Measurements from ENCODE around the gene RABAC1. TPM values are rescaled to one million over a fixed set of nuclear protein-coding genes. Genes with fewer than 3 reads are reported as not detected.
A peak's percentile ranks its signal among the peaks of the same experiment; 100 is the strongest.
"Not testable (repeated sequence)": the region's sequence is repeated elsewhere in the genome, so short reads cannot be mapped to it uniquely, and the experiment has no call there.

Gene RABAC1
- total RNA-seq, 2 experiments from 2014 or later = 85.3 to 87.3 TPM

GRCh38 chr19:41919948-41920712 is 39.0 kb downstream of the RABAC1 start:
- H3K9me3 Mint-ChIP-seq = no peaks in the 10 kb centered on the region
- peaks cover 13% of the 10 kb centered on the region for H3K4me1 Mint-ChIP-seq
- H3K27me3 Mint-ChIP-seq = peaks cover 16% of the 10 kb centered on the region
- ATAC-seq (ENCODE audit: low read depth) (no peak), DNase-seq (no peak)
- H3K36me3 Mint-ChIP-seq = no peaks in the 10 kb centered on the region
- H3K27ac Mint-ChIP-seq = no peak overlapping the region
- H3K4me3 Mint-ChIP-seq = no peak overlapping the region
- POLR2A ChIA-PET = interaction anchor here (1.0 kb wide), 2 partner anchors 9 to 12 kb away, joined by 3 read pairs; no protein-coding TSS in a partner anchor

- Mint-ChIP-seq H3K4me3 (no peak overlapping the region), H3K4me1 (peaks cover 15% of the 10 kb centered on the region), H3K9me3 (no peaks in the 10 kb centered on the region), H3K36me3 (no peaks in the 10 kb centered on the region), H3K27ac (no peak overlapping the region), H3K27me3 (peaks cover 23% of the 10 kb centered on the region)
- no peak for DNase-seq
- no peak for ATAC-seq (ENCODE audit: low read depth)
- POLR2A ChIA-PET = interaction anchor here (0.7 kb wide), 1 partner anchor 10 kb away, joined by 3 read pairs; no protein-coding TSS in a partner anchor
These were observed 40.4 kb downstream of the RABAC1 start for GRCh38 chr19:41918653-41919244.

- no peak overlapping the region for H3K27ac Mint-ChIP-seq
- H3K4me1 Mint-ChIP-seq = peaks cover 13% of the 10 kb centered on the region
- H3K9me3 Mint-ChIP-seq = no peaks in the 10 kb centered on the region
- no peaks in the 10 kb centered on the region for H3K36me3 Mint-ChIP-seq
- DNase-seq = no peak
- H3K4me3 Mint-ChIP-seq = no peak overlapping the region
- POLR2A ChIA-PET = no interaction called here
- no peak for ATAC-seq (ENCODE audit: low read depth)
- peaks cover 24% of the 10 kb centered on the region for H3K27me3 Mint-ChIP-seq
These were observed 41.0 kb downstream of the RABAC1 start for GRCh38 chr19:41918095-41918494.

GRCh38 chr19:41917676-41918075 is 41.4 kb downstream of the RABAC1 start:
- no peaks in the 10 kb centered on the region for H3K9me3 Mint-ChIP-seq
- POLR2A ChIA-PET = interaction anchor here (1.0 kb wide), 1 partner anchor 28 kb away, joined by 3 read pairs; no protein-coding TSS in a partner anchor
- no peak overlapping the region for H3K4me3 Mint-ChIP-seq
- DNase-seq = no peak
- H3K36me3 Mint-ChIP-seq = no peaks in the 10 kb centered on the region
- H3K27ac Mint-ChIP-seq = no peak overlapping the region
- no peak for ATAC-seq (ENCODE audit: low read depth)
- peaks cover 25% of the 10 kb centered on the region for H3K27me3 Mint-ChIP-seq
- peaks cover 12% of the 10 kb centered on the region for H3K4me1 Mint-ChIP-seq

- no peak for ATAC-seq (ENCODE audit: low read depth)
- POLR2A ChIA-PET = interaction anchor here (0.6 kb wide), 1 partner anchor 43 kb away, joined by 3 read pairs; no protein-coding TSS in a partner anchor
These were observed 43.2 kb downstream of the RABAC1 start for GRCh38 chr19:41915776-41916414.

GRCh38 chr19:41915021-41915775 is 43.9 kb downstream of the RABAC1 start:
- ATAC-seq (ENCODE audit: low read depth) (no peak), DNase-seq (no peak)
- Mint-ChIP-seq H3K27ac (no peak overlapping the region), H3K9me3 (no peaks in the 10 kb centered on the region), H3K4me1 (peaks cover 9% of the 10 kb centered on the region), H3K36me3 (peaks cover 6% of the 10 kb centered on the region), H3K27me3 (peaks cover 24% of the 10 kb centered on the region), H3K4me3 (no peak overlapping the region)
- POLR2A ChIA-PET = interaction anchor here (0.6 kb wide), 1 partner anchor 42 kb away, joined by 3 read pairs; no protein-coding TSS in a partner anchor

More at GRCh38 chr19:41915776-41916414, 43.2 kb downstream of the RABAC1 start:
- H3K27ac Mint-ChIP-seq = no peak overlapping the region
- no peak overlapping the region for H3K4me3 Mint-ChIP-seq
- peaks cover 24% of the 10 kb centered on the region for H3K27me3 Mint-ChIP-seq
- H3K9me3 Mint-ChIP-seq = no peaks in the 10 kb centered on the region
- no peaks in the 10 kb centered on the region for H3K36me3 Mint-ChIP-seq
- DNase-seq = no peak
- H3K4me1 Mint-ChIP-seq = peaks cover 4% of the 10 kb centered on the region

- H3K9me3 Mint-ChIP-seq; H3K27ac Mint-ChIP-seq; H3K36me3 Mint-ChIP-seq; POLR2A ChIA-PET; DNase-seq; H3K4me1 Mint-ChIP-seq; ATAC-seq (ENCODE audit: low read depth): not testable (repeated sequence)
- H3K4me3 Mint-ChIP-seq = peak overlapping the region; percentile 2
- H3K27me3 Mint-ChIP-seq = peaks cover 24% of the 10 kb centered on the region
These were observed 44.7 kb downstream of the RABAC1 start for GRCh38 chr19:41914424-41914834.

- Mint-ChIP-seq H3K9me3 (no peaks in the 10 kb centered on the region), H3K27me3 (peaks cover 24% of the 10 kb centered on the region), H3K4me3 (peak overlapping the region; percentile 2), H3K27ac (peak overlapping the region; percentile 30), H3K36me3 (peaks cover 7% of the 10 kb centered on the region), H3K4me1 (peaks cover 9% of the 10 kb centered on the region)
- POLR2A ChIA-PET = no interaction called here
- ATAC-seq (ENCODE audit: low read depth) (peak; percentile 4), DNase-seq (no peak)
These were observed 45.3 kb downstream of the RABAC1 start for GRCh38 chr19:41913538-41914423.

- DNase-seq (no peak), ATAC-seq (ENCODE audit: low read depth) (peak; percentile 11)
- H3K27ac Mint-ChIP-seq = no peak overlapping the region
- H3K4me3 Mint-ChIP-seq = no peak overlapping the region
- POLR2A ChIA-PET = interaction anchor here (1.2 to 3.6 kb wide), 5 partner anchors 11 to 40 kb away, joined by 4 to 18 read pairs (median 8); no protein-coding TSS in a partner anchor
- H3K4me1 Mint-ChIP-seq = peaks cover 9% of the 10 kb centered on the region
- H3K36me3 Mint-ChIP-seq = peaks cover 7% of the 10 kb centered on the region
- peaks cover 24% of the 10 kb centered on the region for H3K27me3 Mint-ChIP-seq
- no peaks in the 10 kb centered on the region for H3K9me3 Mint-ChIP-seq
These were observed 46.1 kb downstream of the RABAC1 start for GRCh38 chr19:41912899-41913537.

GRCh38 chr19:41911889-41912731 is 47.0 kb downstream of the RABAC1 start:
- peaks cover 10% of the 10 kb centered on the region for H3K36me3 Mint-ChIP-seq
- peak overlapping the region; percentile 8 for H3K4me3 Mint-ChIP-seq
- peaks cover 24% of the 10 kb centered on the region for H3K27me3 Mint-ChIP-seq
- H3K4me1 Mint-ChIP-seq = peaks cover 9% of the 10 kb centered on the region
- POLR2A ChIA-PET = interaction anchor here (0.6 to 3.6 kb wide), 12 partner anchors 9 to 161 kb away, joined by 3 to 18 read pairs (median 4); partner anchors contain the start of gene ERFL
- H3K9me3 Mint-ChIP-seq = no peaks in the 10 kb centered on the region
- peak overlapping the region; percentile 38 for H3K27ac Mint-ChIP-seq
- ATAC-seq (ENCODE audit: low read depth) = peak; percentile 0
- DNase-seq = no peak
